Measurements from ENCODE around the gene SGO2.
"Not testable (repeated sequence)": the region's sequence is repeated elsewhere in the genome, so short reads cannot be mapped to it uniquely, and the experiment has no call there.

The SGO2 gene

GRCh38 chr2:200619279-200619678 is 93.3 kb downstream of the SGO2 start:
- DNase-seq (ENCODE audit: low read depth, low spot score), result no peak

GRCh38 chr2:200620606-200621390 is 94.8 kb downstream of the SGO2 start:
- DNase-seq (ENCODE audit: low read depth, low spot score), result no peak

DNA sequence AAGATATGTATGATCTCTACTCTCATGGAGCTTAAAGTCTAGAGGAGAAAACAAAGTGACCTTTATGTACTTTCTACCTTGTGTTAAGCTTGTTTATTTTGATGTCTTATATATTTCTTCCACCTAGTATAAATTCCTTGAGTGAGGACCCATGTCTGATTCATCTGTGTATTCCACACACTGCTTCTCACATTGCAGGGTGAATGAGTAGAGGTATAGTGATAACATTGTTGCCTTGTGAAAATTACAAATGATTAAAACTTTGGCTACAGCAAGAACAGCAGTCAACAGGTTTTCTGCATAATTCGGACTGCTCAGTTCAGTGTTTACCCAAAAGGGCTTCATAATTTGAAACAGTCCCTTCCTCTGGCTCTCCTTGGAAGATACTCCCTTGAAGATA is 96.1 kb downstream of the SGO2 start:
- DNase-seq (ENCODE audit: low read depth, low spot score), result no peak

GRCh38 chr2:200624026-200624425 is 98.0 kb downstream of the SGO2 start:
- DNase-seq (ENCODE audit: low read depth, low spot score), result no peak

GRCh38 chr2:200624658-200625057 is 98.7 kb downstream of the SGO2 start:
- DNase-seq (ENCODE audit: low read depth, low spot score), result no peak

- no peak for DNase-seq (ENCODE audit: low read depth, low spot score)
These were observed 99.3 kb downstream of the SGO2 start for GRCh38 chr2:200625282-200625681.

GRCh38 chr2:200625958-200626363 is 100.0 kb downstream of the SGO2 start:
- DNase-seq (ENCODE audit: low read depth, low spot score), result no peak

- no peak for DNase-seq (ENCODE audit: low read depth, low spot score)
These were observed 101.2 kb downstream of the SGO2 start for GRCh38 chr2:200627110-200627770.

GRCh38 chr2:200628461-200628860 is 102.5 kb downstream of the SGO2 start:
- not testable (repeated sequence) for DNase-seq (ENCODE audit: low read depth, low spot score)

- no peak for DNase-seq (ENCODE audit: low read depth, low spot score)
These were observed 105.3 kb downstream of the SGO2 start for GRCh38 chr2:200631287-200631686.
